ENCODE results near the gene IFNLR1.

IFNLR1 gene

GRCh38 chr1:24175033-24175755 is 11.9 kb downstream of the IFNLR1 start:
- DNase-seq: no peak

GRCh38 chr1:24173638-24174575 is 13.2 kb downstream of the IFNLR1 start:
- no peak for DNase-seq

- no peak for DNase-seq
Observed at GRCh38 chr1:24172598-24172997, 14.5 kb downstream of the IFNLR1 start.

- no peak for DNase-seq
Observed at GRCh38 chr1:24169286-24169685, 17.8 kb downstream of the IFNLR1 start.

GRCh38 chr1:24168245-24168644 is 18.8 kb downstream of the IFNLR1 start:
- no peak for DNase-seq

GRCh38 chr1:24167008-24167407 is 20.1 kb downstream of the IFNLR1 start:
- no peak for DNase-seq

GRCh38 chr1:24165500-24165899 is 21.6 kb downstream of the IFNLR1 start:
- no peak for DNase-seq

- DNase-seq: no peak
Observed at GRCh38 chr1:24164004-24164403, 23.1 kb downstream of the IFNLR1 start.

GRCh38 chr1:24162201-24162600 is 24.9 kb downstream of the IFNLR1 start:
- DNase-seq: no peak

- DNase-seq: no peak
Observed at GRCh38 chr1:24161270-24161669, 25.8 kb downstream of the IFNLR1 start.

GRCh38 chr1:24159366-24159765 is 27.7 kb downstream of the IFNLR1 start:
- no peak for DNase-seq

GRCh38 chr1:24157918-24158481 is 29.1 kb downstream of the IFNLR1 start:
- DNase-seq: no peak

GRCh38 chr1:24156542-24157260 is 30.4 kb downstream of the IFNLR1 start:
- DNase-seq: no peak

- no peak for DNase-seq
Observed at GRCh38 chr1:24155011-24155782, 31.9 kb downstream of the IFNLR1 start.

- no peak for DNase-seq
Observed at GRCh38 chr1:24154215-24154614, 32.9 kb downstream of the IFNLR1 start.

GRCh38 chr1:24152631-24153494 is 34.2 kb downstream of the IFNLR1 start:
- DNase-seq: no peak

GRCh38 chr1:24151175-24151533 is 35.9 kb downstream of the IFNLR1 start:
- no peak for DNase-seq

GRCh38 chr1:24150234-24151174 is 36.6 kb downstream of the IFNLR1 start:
- DNase-seq: peak; percentile 90

GRCh38 chr1:24149866-24150233 is 37.2 kb downstream of the IFNLR1 start:
- DNase-seq: peak; percentile 53

- DNase-seq: no peak
Observed at GRCh38 chr1:24147816-24148215, 39.3 kb downstream of the IFNLR1 start.

All from CD4-positive, alpha-beta T cell treated with Interleukin-17A for 4 hours (primary cell).